ENCODE data around the gene HEMK1. TPM values are rescaled to one million over a fixed set of nuclear protein-coding genes. Genes with fewer than 3 reads are reported as not detected.

HEMK1 gene
- total and polyA plus RNA-seq, 2 donors (not counting 3 experiments of a cell fraction or from before 2014, with no cell fraction given) = 14.2 to 15.2 TPM

GRCh38 chr3:50545781-50546180, 23.5 kb upstream of the HEMK1 start:
- Histone ChIP-seq H3K9ac (replicated peaks; ENCODE audit: extremely low read depth, insufficient read depth, low read length) (no peak overlapping the region), H3K4me1 (ENCODE audit: control insufficient read depth, extremely low read depth, insufficient read depth, low read length) (no peaks in the 10 kb centered on the region), H3K27ac (ENCODE audit: insufficient read depth, low read depth, low read length) (no peak overlapping the region), H3K9me1 (replicated peaks; ENCODE audit: control insufficient read depth, extremely low read depth, insufficient read depth, low read length) (no peaks in the 10 kb centered on the region), H3K79me2 (ENCODE audit: control insufficient read depth, insufficient read depth, low read length) (no peaks in the 10 kb centered on the region), H3K9me3 (replicated peaks; ENCODE audit: control insufficient read depth, insufficient read depth, low read length) (no peaks in the 10 kb centered on the region), H3K4me2 (ENCODE audit: insufficient read depth, low read length) (no peak overlapping the region), H3K27me3 (ENCODE audit: control insufficient read depth in 2 of 2, insufficient read depth in 2 of 2, low read length in 2 of 2) (no peaks in the 10 kb centered on the region), H2AFZ (ENCODE audit: low read depth, low read length) (no peak overlapping the region), H3K4me3 (replicated peaks in 1 of 3; ENCODE audit: insufficient read depth in 1 of 3, low read depth in 1 of 3, low read length in 3 of 3) (no peak overlapping the region), H3K36me3 (ENCODE audit: control insufficient read depth in 2 of 2, extremely low read depth in 1 of 2, insufficient read depth in 2 of 2, low read length in 2 of 2) (no peaks in the 10 kb centered on the region), H4K20me1 (replicated peaks; ENCODE audit: control insufficient read depth, extremely low read depth, insufficient read depth, low read length) (no peaks in the 10 kb centered on the region)
- DNase-seq (ENCODE audit: low read depth, low spot score) (no peak), FAIRE-seq (no peak)
- intact Hi-C loops (cut with micrococcal nuclease) (no loop called here), dilution Hi-C loops (cut with MboI; ENCODE audit: extremely low pct_ligation_motif_present, low sequenced_read_pairs) (no loop called here)
- TF ChIP-seq POLR2AphosphoS5 (IDR thresholded peaks at IDR 0.05; ENCODE audit: insufficient read depth, low read depth, low read length) (no peak), EZH2 (IDR thresholded peaks at IDR 0.05; ENCODE audit: borderline replicate concordance, low read depth, low read length, severe bottlenecking) (no peak), JUN (IDR thresholded peaks at IDR 0.05; ENCODE audit: borderline replicate concordance, insufficient read depth, insufficient read length, low read depth) (no peak), POLR2A (IDR thresholded peaks at IDR 0.05; ENCODE audit: low read depth, low read length) (no peak), FOS (IDR thresholded peaks at IDR 0.05; ENCODE audit: borderline replicate concordance, insufficient read depth, low read length) (no peak), CTCF (IDR thresholded peaks at IDR 0.05; ENCODE audit: extremely low read depth in 1 of 2, insufficient read depth in 1 of 2, low read depth in 1 of 2, low read length in 2 of 2) (no peak), MAX (IDR thresholded peaks at IDR 0.05; ENCODE audit: insufficient read depth, insufficient read length) (no peak)
- no TSS peak for BruUV-seq (replicated peaks)
- ChIA-PET CTCF (no interaction called here), POLR2A (no interaction called here)
